ENCODE data around the gene NKX1-1.
A peak's percentile ranks its signal among the peaks of the same experiment; 100 is the strongest.

NKX1-1 gene

GRCh38 chr4:1412376-1413203 lies 6.3 kb upstream of the NKX1-1 start:
- H3K4me1 ChIP-seq, result no peaks in the 10 kb centered on the region
- DNase-seq (ENCODE audit: low spot score in 2 of 2), result no peak
- in situ Hi-C loops (cut with MboI; ENCODE audit: low sequenced_read_pairs), result no loop called here
- H3K27me3 ChIP-seq (ENCODE audit: low read depth), result peaks cover 6% of the 10 kb centered on the region
- no peaks in the 10 kb centered on the region for H3K9me3 ChIP-seq
- no peak overlapping the region for H3K4me3 ChIP-seq
- H3K36me3 ChIP-seq (replicated peaks), result no peaks in the 10 kb centered on the region

GRCh38 chr4:1411436-1412375 lies 5.5 kb upstream of the NKX1-1 start:
- H3K9me3 ChIP-seq, result no peaks in the 10 kb centered on the region
- DNase-seq (ENCODE audit: low spot score in 2 of 2), result no peak
- in situ Hi-C loops (cut with MboI; ENCODE audit: low sequenced_read_pairs), result no loop called here
- no peaks in the 10 kb centered on the region for H3K4me1 ChIP-seq
- peaks cover 6% of the 10 kb centered on the region for H3K27me3 ChIP-seq (ENCODE audit: low read depth)
- no peaks in the 10 kb centered on the region for H3K36me3 ChIP-seq (replicated peaks)
- no peak overlapping the region for H3K4me3 ChIP-seq

- Histone ChIP-seq H3K4me1 (no peaks in the 10 kb centered on the region), H3K9me3 (no peaks in the 10 kb centered on the region), H3K36me3 (replicated peaks) (no peaks in the 10 kb centered on the region), H3K4me3 (no peak overlapping the region), H3K27me3 (ENCODE audit: low read depth) (peaks cover 4% of the 10 kb centered on the region)
- in situ Hi-C loops (cut with MboI; ENCODE audit: low sequenced_read_pairs), result no loop called here
- DNase-seq (ENCODE audit: low spot score in 2 of 2), result peak; percentile 52 to 91
Measured at GRCh38 chr4:1410491-1411325, 4.5 kb upstream of the NKX1-1 start.

GRCh38 chr4:1409491-1410425 lies 3.5 kb upstream of the NKX1-1 start:
- Histone ChIP-seq H3K4me3 (no peak overlapping the region), H3K9me3 (no peaks in the 10 kb centered on the region), H3K27me3 (ENCODE audit: low read depth) (peaks cover 4% of the 10 kb centered on the region), H3K36me3 (replicated peaks) (no peaks in the 10 kb centered on the region), H3K4me1 (no peaks in the 10 kb centered on the region)
- no peak for DNase-seq (ENCODE audit: low spot score in 2 of 2)
- in situ Hi-C loops (cut with MboI; ENCODE audit: low sequenced_read_pairs), result no loop called here

- DNase-seq (ENCODE audit: low spot score in 2 of 2), result no peak
- no peaks in the 10 kb centered on the region for H3K36me3 ChIP-seq (replicated peaks)
- in situ Hi-C loops (cut with MboI; ENCODE audit: low sequenced_read_pairs), result no loop called here
- H3K4me1 ChIP-seq, result no peaks in the 10 kb centered on the region
- no peaks in the 10 kb centered on the region for H3K9me3 ChIP-seq
- peaks cover 4% of the 10 kb centered on the region for H3K27me3 ChIP-seq (ENCODE audit: low read depth)
- no peak overlapping the region for H3K4me3 ChIP-seq
Measured at GRCh38 chr4:1409079-1409478, 2.8 kb upstream of the NKX1-1 start.

- no peaks in the 10 kb centered on the region for H3K9me3 ChIP-seq
- in situ Hi-C loops (cut with MboI; ENCODE audit: low sequenced_read_pairs), result no loop called here
- no peaks in the 10 kb centered on the region for H3K36me3 ChIP-seq (replicated peaks)
- H3K4me3 ChIP-seq, result no peak overlapping the region
- H3K27me3 ChIP-seq (ENCODE audit: low read depth), result peaks cover 4% of the 10 kb centered on the region
- no peaks in the 10 kb centered on the region for H3K4me1 ChIP-seq
- DNase-seq (ENCODE audit: low spot score in 2 of 2), result peak in 1 of 2 experiments; percentile 31
Measured at GRCh38 chr4:1408418-1408817, 2.2 kb upstream of the NKX1-1 start.

GRCh38 chr4:1407657-1408333 lies 1.6 kb upstream of the NKX1-1 start:
- no peaks in the 10 kb centered on the region for H3K4me1 ChIP-seq

GRCh38 chr4:1406981-1407656 lies 877 bp upstream of the NKX1-1 start:
- Histone ChIP-seq H3K27me3 (ENCODE audit: low read depth) (peaks cover 4% of the 10 kb centered on the region), H3K4me3 (no peak overlapping the region), H3K36me3 (replicated peaks) (no peaks in the 10 kb centered on the region), H3K4me1 (no peaks in the 10 kb centered on the region), H3K9me3 (no peaks in the 10 kb centered on the region)
- no peak for DNase-seq (ENCODE audit: low spot score in 2 of 2)
- in situ Hi-C loops (cut with MboI; ENCODE audit: low sequenced_read_pairs), result no loop called here

More at GRCh38 chr4:1407657-1408333, 1.6 kb upstream of the NKX1-1 start:
- Histone ChIP-seq H3K9me3 (no peaks in the 10 kb centered on the region), H3K36me3 (replicated peaks) (no peaks in the 10 kb centered on the region), H3K27me3 (ENCODE audit: low read depth) (peaks cover 4% of the 10 kb centered on the region), H3K4me3 (no peak overlapping the region)
- no peak for DNase-seq (ENCODE audit: low spot score in 2 of 2)
- in situ Hi-C loops (cut with MboI; ENCODE audit: low sequenced_read_pairs), result no loop called here

GRCh38 chr4:1405636-1406393 lies 427 bp downstream of the NKX1-1 start:
- Histone ChIP-seq H3K9me3 (no peaks in the 10 kb centered on the region), H3K4me3 (no peak overlapping the region), H3K36me3 (replicated peaks) (no peaks in the 10 kb centered on the region), H3K4me1 (no peaks in the 10 kb centered on the region), H3K27me3 (ENCODE audit: low read depth) (peaks cover 4% of the 10 kb centered on the region)
- no peak for DNase-seq (ENCODE audit: low spot score in 2 of 2)
- in situ Hi-C loops (cut with MboI; ENCODE audit: low sequenced_read_pairs), result no loop called here

GRCh38 chr4:1405254-1405635 lies 997 bp downstream of the NKX1-1 start:
- no peaks in the 10 kb centered on the region for H3K9me3 ChIP-seq
- peaks cover 4% of the 10 kb centered on the region for H3K27me3 ChIP-seq (ENCODE audit: low read depth)
- in situ Hi-C loops (cut with MboI; ENCODE audit: low sequenced_read_pairs), result no loop called here
- no peaks in the 10 kb centered on the region for H3K36me3 ChIP-seq (replicated peaks)
- H3K4me1 ChIP-seq, result no peaks in the 10 kb centered on the region
- no peak for DNase-seq (ENCODE audit: low spot score in 2 of 2)
- H3K4me3 ChIP-seq, result no peak overlapping the region

- no peaks in the 10 kb centered on the region for H3K9me3 ChIP-seq
- H3K27me3 ChIP-seq (ENCODE audit: low read depth), result peaks cover 4% of the 10 kb centered on the region
- H3K4me3 ChIP-seq, result no peak overlapping the region
Measured at GRCh38 chr4:1404573-1405253, 1.5 kb downstream of the NKX1-1 start.

More at GRCh38 chr4:1404573-1405253, 1.5 kb downstream of the NKX1-1 start:
- no peak for DNase-seq (ENCODE audit: low spot score in 2 of 2)
- Histone ChIP-seq H3K36me3 (replicated peaks) (no peaks in the 10 kb centered on the region), H3K4me1 (no peaks in the 10 kb centered on the region)
- in situ Hi-C loops (cut with MboI; ENCODE audit: low sequenced_read_pairs), result no loop called here
